B cell (primary cell): ENCODE results near the gene SH3TC1. TPM values are rescaled to one million over a fixed set of nuclear protein-coding genes. Genes with fewer than 3 reads are reported as not detected.
A peak's percentile ranks its signal among the peaks of the same experiment; 100 is the strongest.

Source experiments
- ATAC-seq: fragments of 200-7000 bp; cut with Tn5 transposase; one replicate; pipeline ENCODE4 v1.10.0; 2021; ENCODE audit warnings: low read depth, mild to moderate bottlenecking, moderate number of reproducible peaks, moderate library complexity
- CTCF ChIA-PET: fragments of 350-600 bp; sonication (Branson Sonifier 250); formaldehyde crosslinking; loops from one replicate; lab custom pipeline; 2021; ENCODE audit warnings: antibody characterized with exemption, inconsistent platforms; lab: Charles Lee
- POLR2A ChIA-PET: fragments of 350-600 bp; sonication (Branson Sonifier 250); formaldehyde crosslinking; loops from one replicate; lab custom pipeline; 2021; ENCODE audit warnings: antibody characterized with exemption; lab: Charles Lee
- DNase-seq: peaks from one replicate; pipeline ENCODE4 v3.0.0; 2013
- H2AFZ ChIP-seq: 2 replicates; pipeline ENCODE4 v1.6.1; 2012; ENCODE audit warnings: mild to moderate bottlenecking, low read depth, low read length; ENCODE audit not compliant: insufficient read depth, poor library complexity, severe bottlenecking
- H3K27ac ChIP-seq, 2 donors: 1 replicate in 1 of 2; 2 replicates in 1 of 2; pipeline ENCODE4 v1.5.1; 2012 to 2013; ENCODE audit warnings: low read length in 2 of 2, mild to moderate bottlenecking in 2 of 2, moderate library complexity in 1 of 2
- H3K27me3 ChIP-seq, 4 experiments: fragments of 200-600 bp in 1 of 4; sonication (generic) in 1 of 4; replicated peaks in 1 of 4; 1 replicate in 2 of 4; 2 replicates in 2 of 4; pipeline versions ENCODE4 v1.6.1 to v1.7.0; 2013 to 2016; ENCODE audit warnings: low read length in 3 of 4, mild to moderate bottlenecking in 2 of 4, mixed read lengths in 1 of 4, moderate library complexity in 1 of 4; ENCODE audit not compliant: insufficient read depth in 4 of 4, control insufficient read depth in 3 of 4; ENCODE audit errors: control extremely low read depth in 1 of 4
- H3K36me3 ChIP-seq, 2 experiments: replicated peaks in 1 of 2; 1 replicate in 1 of 2; 2 replicates in 1 of 2; pipeline versions ENCODE4 v1.6.1 to v1.7.1; 2013; ENCODE audit warnings: low read length in 1 of 2; ENCODE audit not compliant: insufficient read depth in 2 of 2, control insufficient read depth in 1 of 2; ENCODE audit errors: control extremely low read depth in 1 of 2, extremely low read depth in 1 of 2
- H3K4me1 ChIP-seq, 2 donors: fragments of 200-600 bp in 1 of 2; sonication (generic) in 1 of 2; 1 replicate in 1 of 2; 2 replicates in 1 of 2; pipeline versions ENCODE4 v1.5.1 to v1.6.1; 2013 to 2017; ENCODE audit warnings: low read length in 2 of 2; ENCODE audit not compliant: control insufficient read depth in 2 of 2, insufficient read depth in 2 of 2
- H3K4me2 ChIP-seq: replicated peaks from 2 replicates; pipeline ENCODE3; 2012; ENCODE audit warnings: mild to moderate bottlenecking, low read depth, low read length; ENCODE audit not compliant: poor library complexity, severe bottlenecking
- H3K4me3 ChIP-seq, 5 experiments: fragments of 200-600 bp in 1 of 5; sonication (generic) in 1 of 5; 1 replicate in 3 of 5; 2 replicates in 2 of 5; pipeline versions ENCODE4 v1.5.1 to v1.7.0; 2011 to 2016; ENCODE audit warnings: low read length in 4 of 5, mild to moderate bottlenecking in 4 of 5, low read depth in 2 of 5, control low read depth in 1 of 5, moderate library complexity in 1 of 5; ENCODE audit not compliant: insufficient read depth in 1 of 5; ENCODE audit errors: control extremely low read depth in 1 of 5, extremely low read depth in 1 of 5
- H3K79me2 ChIP-seq: fragments of 200-600 bp; sonication (generic); one replicate; pipeline ENCODE4 v1.6.0; 2016; ENCODE audit warnings: low read length; ENCODE audit not compliant: control insufficient read depth, insufficient read depth
- H3K9ac ChIP-seq: fragments of 200-600 bp; sonication (generic); 2 replicates; pipeline ENCODE4 v1.6.1; 2017; ENCODE audit warnings: mild to moderate bottlenecking, low read length, moderate library complexity
- H3K9me3 ChIP-seq, 3 donors: one replicate each; pipeline versions ENCODE4 v1.6.1 to v1.7.1; 2013; ENCODE audit warnings: low read length in 2 of 3; ENCODE audit not compliant: control insufficient read depth in 2 of 3, insufficient read depth in 1 of 3; ENCODE audit errors: control extremely low read depth in 1 of 3
- H4K20me1 ChIP-seq: 2 replicates; pipeline ENCODE4 v1.6.0; 2012; ENCODE audit warnings: mild to moderate bottlenecking, low read length; ENCODE audit not compliant: insufficient read depth, control insufficient read depth, poor library complexity, severe bottlenecking
- H3K27ac Mint-ChIP-seq: one replicate; pipeline ENCODE4 v1.8.0; 2021; ENCODE audit warnings: mixed read lengths
- H3K27me3 Mint-ChIP-seq: one replicate; pipeline ENCODE4 v1.8.0; 2021; ENCODE audit warnings: mixed read lengths
- H3K4me1 Mint-ChIP-seq: one replicate; pipeline ENCODE4 v1.8.0; 2021; ENCODE audit warnings: mixed read lengths
- H3K4me3 Mint-ChIP-seq: one replicate; pipeline ENCODE4 v1.8.0; 2021; ENCODE audit warnings: mixed read lengths
- H3K9me3 Mint-ChIP-seq: one replicate; pipeline ENCODE4 v1.8.0; 2022; ENCODE audit warnings: mixed read lengths; ENCODE audit not compliant: insufficient read depth
- EZH2 ChIP-seq: IDR thresholded peaks from 2 replicates; pipeline ENCODE4 v1.6.1; 2012; ENCODE audit warnings: borderline replicate concordance, low read depth, mild to moderate bottlenecking, moderate library complexity, low read length; ENCODE audit not compliant: insufficient read depth, poor library complexity, severe bottlenecking
- WGBS: methylation state at CpG from one replicate; pipeline ENCODE4 v1.1.5; 2013; ENCODE audit warnings: missing lambda C conversion rate; ENCODE audit not compliant: insufficient coverage; 5-methylcytosine and 5-hydroxymethylcytosine counted together
- intact Hi-C: fragments of 100-400 bp; cut with micrococcal nuclease; formaldehyde crosslinking; loops from one replicate; pipeline ENCODE4 v1.10.0; 2022
- polyA plus RNA-seq: library from polyadenylated mRNA; depleted of rRNA; stranded (reverse); fragments of >200 nt; gene quantifications from 2 replicates; pipeline ENCODE4 v1.2.3, GENCODE V29; 2012
- total RNA-seq, 2 donors: library from RNA; stranded (reverse); fragments of 120-200 nt in 1 of 2; gene quantifications; 1 replicate in 1 of 2; 2 replicates in 1 of 2; pipeline versions ENCODE4 v1.2.3 to v1.2.4, GENCODE V29; 2013 to 2022
- TF ChIP-seq, protein P1 (sequence below): fragments of 200-600 bp; IDR thresholded peaks from one replicate; pipeline ENCODE4 v1.8.0; 2022; ENCODE audit warnings: antibody characterized with exemption, mild to moderate bottlenecking

Gene SH3TC1
- total and polyA plus RNA-seq, 2 donors (not counting 1 experiment from before 2014, with no cell fraction given), result 63.8 to 388 TPM

DNA sequence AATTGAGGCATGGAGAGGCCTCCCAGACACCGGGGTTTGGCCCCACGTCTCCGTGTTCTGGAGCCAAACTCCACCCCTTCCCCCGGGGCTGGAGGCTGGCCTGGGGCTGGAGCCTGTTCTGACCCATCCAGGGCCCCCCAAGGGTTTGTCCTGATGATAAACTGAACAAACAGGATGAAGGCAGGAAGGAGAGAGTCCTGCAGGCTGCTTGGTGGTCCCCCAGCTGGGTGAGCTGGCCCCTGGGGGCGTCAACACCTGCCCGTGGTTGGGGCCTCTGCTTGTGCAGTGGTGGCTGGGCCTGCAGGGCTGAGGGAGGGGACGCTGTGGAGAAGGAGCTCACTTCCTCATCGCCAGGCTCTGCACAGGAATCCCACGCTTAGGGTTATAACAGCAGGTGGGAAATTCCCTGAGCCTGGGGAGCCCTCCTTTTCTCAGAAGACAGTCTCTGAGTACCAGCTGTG lies 2.3 kb downstream of the SH3TC1 start:
- no peaks in the 10 kb centered on the region for H3K27me3 Mint-ChIP-seq
- peaks cover 77% of the 10 kb centered on the region for H3K4me1 Mint-ChIP-seq
- peaks cover 57 to 78% of the 10 kb centered on the region in 2 donors for H3K4me1 ChIP-seq
- H3K9me3 Mint-ChIP-seq, result no peaks in the 10 kb centered on the region
- H3K9me3 ChIP-seq, result no peaks in the 10 kb centered on the region
- ChIA-PET POLR2A (interaction anchor here (0.6 to 7.7 kb wide), 7 partner anchors 9 to 44 kb away, joined by 4 to 50 read pairs (median 7); no protein-coding TSS in a partner anchor), CTCF (interaction anchor here (0.7 to 4.4 kb wide), 8 partner anchors 8 to 38 kb away, joined by 3 to 32 read pairs (median 4); no protein-coding TSS in a partner anchor)
- H3K9ac ChIP-seq, result peak overlapping the region; percentile 85
- H3K79me2 ChIP-seq, result peaks cover 67% of the 10 kb centered on the region
- intact Hi-C loops, result loop anchor here (2.0 kb wide), 2 partner anchors 27 to 41 kb away; no protein-coding TSS in a partner anchor
- H4K20me1 ChIP-seq, result peaks cover 48% of the 10 kb centered on the region
- H3K4me2 ChIP-seq, result peak overlapping the region; percentile 95
- peaks cover 0 to 9% of the 10 kb centered on the region in 2 experiments for H3K36me3 ChIP-seq
- TF ChIP-seq, protein P1, sequence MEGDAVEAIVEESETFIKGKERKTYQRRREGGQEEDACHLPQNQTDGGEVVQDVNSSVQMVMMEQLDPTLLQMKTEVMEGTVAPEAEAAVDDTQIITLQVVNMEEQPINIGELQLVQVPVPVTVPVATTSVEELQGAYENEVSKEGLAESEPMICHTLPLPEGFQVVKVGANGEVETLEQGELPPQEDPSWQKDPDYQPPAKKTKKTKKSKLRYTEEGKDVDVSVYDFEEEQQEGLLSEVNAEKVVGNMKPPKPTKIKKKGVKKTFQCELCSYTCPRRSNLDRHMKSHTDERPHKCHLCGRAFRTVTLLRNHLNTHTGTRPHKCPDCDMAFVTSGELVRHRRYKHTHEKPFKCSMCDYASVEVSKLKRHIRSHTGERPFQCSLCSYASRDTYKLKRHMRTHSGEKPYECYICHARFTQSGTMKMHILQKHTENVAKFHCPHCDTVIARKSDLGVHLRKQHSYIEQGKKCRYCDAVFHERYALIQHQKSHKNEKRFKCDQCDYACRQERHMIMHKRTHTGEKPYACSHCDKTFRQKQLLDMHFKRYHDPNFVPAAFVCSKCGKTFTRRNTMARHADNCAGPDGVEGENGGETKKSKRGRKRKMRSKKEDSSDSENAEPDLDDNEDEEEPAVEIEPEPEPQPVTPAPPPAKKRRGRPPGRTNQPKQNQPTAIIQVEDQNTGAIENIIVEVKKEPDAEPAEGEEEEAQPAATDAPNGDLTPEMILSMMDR, result no peak
- no peak for TF ChIP-seq EZH2
- peak overlapping the region; percentile 100 for H3K4me3 Mint-ChIP-seq
- H3K27ac ChIP-seq, result peak overlapping the region; percentile 80 to 91
- ATAC-seq, result peak; percentile 40
- peak; percentile 85 for DNase-seq
- peak overlapping the region; percentile 39 to 96 (median 85) for H3K4me3 ChIP-seq
- no peaks in the 10 kb centered on the region for H3K27me3 ChIP-seq
- WGBS, result 0% methylated on average over 8 of the region's 9 CpGs
- peak overlapping the region; percentile 100 for H3K27ac Mint-ChIP-seq
- peak overlapping the region; percentile 52 for H2AFZ ChIP-seq
